Peyer's patch (tissue), 4 donors: Measurements from ENCODE around the gene KCNJ10.

Experiments
- POLR2A ChIP-seq, 2 donors: fragments of 450-650 bp; IDR thresholded peaks; one replicate each; pipeline ENCODE4 v1.5.1; 2017; ENCODE audit warnings: antibody characterized with exemption in 2 of 2, mild to moderate bottlenecking in 2 of 2, moderate library complexity in 2 of 2
- TF ChIP-seq, protein P1 (sequence below), 6 experiments: fragments of 450-650 bp in 4 of 6; fragments of 200-600 bp in 2 of 6; sonication (generic) in 1 of 6; IDR thresholded peaks; one replicate each; pipeline ENCODE4 v1.5.1; 2017 to 2019; ENCODE audit warnings: antibody characterized with exemption in 6 of 6, mild to moderate bottlenecking in 3 of 6, moderate library complexity in 1 of 6

DNA sequence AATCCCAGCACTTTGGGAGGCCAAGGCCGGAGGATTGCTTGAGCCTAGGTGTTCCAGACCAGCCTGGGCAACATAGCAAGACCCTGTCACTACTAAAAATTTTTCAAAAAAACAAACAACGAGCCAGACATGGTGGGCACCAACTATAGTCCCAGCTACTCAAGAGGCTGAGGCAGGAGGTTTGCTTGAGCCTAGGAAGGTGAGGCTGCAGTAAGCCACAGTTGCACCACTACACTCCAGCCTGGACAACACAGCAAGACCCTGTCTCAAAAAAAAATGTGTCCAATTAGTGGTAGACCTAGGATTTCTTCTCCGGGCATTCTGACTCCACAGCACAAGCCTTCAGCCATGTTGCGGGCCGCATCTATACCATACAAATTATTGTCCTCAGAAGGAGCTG lies 35.2 kb upstream of the KCNJ10 start:
- TF ChIP-seq, protein P1, sequence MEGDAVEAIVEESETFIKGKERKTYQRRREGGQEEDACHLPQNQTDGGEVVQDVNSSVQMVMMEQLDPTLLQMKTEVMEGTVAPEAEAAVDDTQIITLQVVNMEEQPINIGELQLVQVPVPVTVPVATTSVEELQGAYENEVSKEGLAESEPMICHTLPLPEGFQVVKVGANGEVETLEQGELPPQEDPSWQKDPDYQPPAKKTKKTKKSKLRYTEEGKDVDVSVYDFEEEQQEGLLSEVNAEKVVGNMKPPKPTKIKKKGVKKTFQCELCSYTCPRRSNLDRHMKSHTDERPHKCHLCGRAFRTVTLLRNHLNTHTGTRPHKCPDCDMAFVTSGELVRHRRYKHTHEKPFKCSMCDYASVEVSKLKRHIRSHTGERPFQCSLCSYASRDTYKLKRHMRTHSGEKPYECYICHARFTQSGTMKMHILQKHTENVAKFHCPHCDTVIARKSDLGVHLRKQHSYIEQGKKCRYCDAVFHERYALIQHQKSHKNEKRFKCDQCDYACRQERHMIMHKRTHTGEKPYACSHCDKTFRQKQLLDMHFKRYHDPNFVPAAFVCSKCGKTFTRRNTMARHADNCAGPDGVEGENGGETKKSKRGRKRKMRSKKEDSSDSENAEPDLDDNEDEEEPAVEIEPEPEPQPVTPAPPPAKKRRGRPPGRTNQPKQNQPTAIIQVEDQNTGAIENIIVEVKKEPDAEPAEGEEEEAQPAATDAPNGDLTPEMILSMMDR (IDR thresholded peaks at IDR 0.05) = no peak
- no peak for TF ChIP-seq POLR2A (IDR thresholded peaks at IDR 0.05)
